Left lobe of liver (tissue), 2 donors: Measurements from ENCODE around the gene CNTNAP5. TPM values are rescaled to one million over a fixed set of nuclear protein-coding genes. Genes with fewer than 3 reads are reported as not detected.

Source experiments
- ATAC-seq: fragments of 200-7000 bp; cut with Tn5 transposase; one replicate; pipeline ENCODE4 v1.9.1; 2020; ENCODE audit warnings: mild to moderate bottlenecking, moderate library complexity
- DNase-seq: peaks from one replicate; pipeline ENCODE4 v3.0.0-alpha.2; 2020; ENCODE audit warnings: low spot score
- total RNA-seq: library from RNA; stranded (reverse); gene quantifications from one replicate; pipeline ENCODE4 v1.2.1, GENCODE V29; 2021
- donor health status: DM: no; HTN: no; CAD: no; lungs with moderate emphysema.
- donor health status: DM: no; HTN: yes; CAD: no.

Gene CNTNAP5
- total RNA-seq, 1 donor from 2014 or later = not detected

DNA sequence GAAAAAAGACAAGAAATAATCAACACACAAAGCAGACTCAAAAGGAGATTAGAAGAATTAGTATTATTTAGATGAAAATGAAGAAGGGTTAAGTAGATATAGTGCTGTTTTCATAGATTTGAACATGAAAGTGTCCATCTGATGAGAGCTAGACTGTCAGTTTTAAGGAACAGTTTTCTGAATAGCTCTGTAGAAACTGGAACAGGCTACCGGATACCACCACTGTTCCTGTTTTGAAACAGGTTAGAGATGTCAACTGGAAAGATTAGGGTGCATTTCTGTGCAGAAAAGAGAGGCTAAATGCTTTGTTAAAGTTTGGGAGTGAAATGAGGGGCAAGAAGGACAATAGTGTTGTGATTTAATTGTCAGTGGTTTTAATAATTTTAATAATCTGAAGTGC is 908.8 kb downstream of the CNTNAP5 start:
- ATAC-seq (no peak), DNase-seq (no peak)

GRCh38 chr2:124953921-124954320 is 928.8 kb downstream of the CNTNAP5 start:
- ATAC-seq (no peak), DNase-seq (no peak)

GRCh38 chr2:124959581-124959980 is 934.5 kb downstream of the CNTNAP5 start:
- DNase-seq = no peak
- no peak for ATAC-seq

- DNase-seq = no peak
- ATAC-seq = no peak
Measured at GRCh38 chr2:124961132-124961531, 936.0 kb downstream of the CNTNAP5 start.
